SK-N-MC (cell line): ENCODE measurements around the gene SDC4.

Experiments used
- DNase-seq: peaks from one replicate; pipeline ENCODE4 v3.0.0-alpha.2; 2011; ENCODE audit warnings: low read depth, low spot score
- H3K27ac ChIP-seq: fragments of 200-600 bp; sonication (generic); 2 replicates; pipeline ENCODE4 v1.5.1; 2016; ENCODE audit warnings: mixed run types
- H3K36me3 ChIP-seq: fragments of 200-600 bp; sonication (generic); 2 replicates; pipeline ENCODE4 v1.6.1; 2017; ENCODE audit warnings: antibody characterized with exemption, low read length, mixed read lengths; ENCODE audit not compliant: insufficient read depth
- H3K4me3 ChIP-seq: fragments of 200-600 bp; sonication (generic); 2 replicates; pipeline ENCODE4 v1.5.1; 2016
- H3K9ac ChIP-seq: fragments of 200-600 bp; sonication (generic); 2 replicates; pipeline ENCODE4 v1.8.0; 2017; ENCODE audit warnings: mixed run types, mixed read lengths; ENCODE audit not compliant: insufficient read length
- H3K9me3 ChIP-seq: fragments of 200-600 bp; sonication (generic); 2 replicates; pipeline ENCODE4 v1.6.1; 2017; ENCODE audit warnings: low read depth, mild to moderate bottlenecking, antibody characterized with exemption, low read length, moderate library complexity, mixed read lengths
- EZH2 ChIP-seq: fragments of 200-600 bp; sonication (generic); IDR thresholded peaks from one replicate; pipeline ENCODE4 v1.6.1; 2017; ENCODE audit warnings: antibody characterized with exemption
- FOXP2 ChIP-seq: optimal IDR thresholded peaks from 2 replicates; pipeline ENCODE3; 2011; ENCODE audit warnings: mild to moderate bottlenecking, moderate library complexity; ENCODE audit not compliant: insufficient read depth; ENCODE audit errors: extremely low read length, control extremely low read depth
- POLR2AphosphoS5 ChIP-seq: IDR thresholded peaks from 2 replicates; pipeline ENCODE4 v1.6.1; 2012; ENCODE audit warnings: mild to moderate bottlenecking, low read depth, low read length, borderline replicate concordance

Gene SDC4

GRCh38 chr20:45323731-45324130 is 24.5 kb downstream of the SDC4 start:
- Histone ChIP-seq H3K9ac (no peak overlapping the region), H3K36me3 (peaks cover 1% of the 10 kb centered on the region; the same call in 1 of the 2 replicates), H3K9me3 (no peaks in the 10 kb centered on the region), H3K27ac (no peak overlapping the region), H3K4me3 (no peak overlapping the region)
- TF ChIP-seq EZH2 (no peak), POLR2AphosphoS5 (no peak), FOXP2 (no peak)
- DNase-seq: no peak

GRCh38 chr20:45322952-45323383 is 25.3 kb downstream of the SDC4 start:
- Histone ChIP-seq H3K9me3 (no peaks in the 10 kb centered on the region), H3K36me3 (no peaks in the 10 kb centered on the region; the same call in 1 of the 2 replicates), H3K9ac (no peak overlapping the region), H3K27ac (no peak overlapping the region), H3K4me3 (no peak overlapping the region)
- no peak for TF ChIP-seq FOXP2
- TF ChIP-seq POLR2AphosphoS5: no peak
- TF ChIP-seq EZH2: no peak
- no peak for DNase-seq

GRCh38 chr20:45320948-45321595 is 27.2 kb downstream of the SDC4 start:
- no peak overlapping the region for H3K9ac ChIP-seq
- no peak overlapping the region for H3K27ac ChIP-seq
- no peaks in the 10 kb centered on the region for H3K9me3 ChIP-seq
- H3K4me3 ChIP-seq: no peak overlapping the region
- DNase-seq: no peak
- TF ChIP-seq EZH2 (no peak), FOXP2 (no peak), POLR2AphosphoS5 (no peak)
- no peaks in the 10 kb centered on the region for H3K36me3 ChIP-seq

GRCh38 chr20:45318948-45319347 is 29.3 kb downstream of the SDC4 start:
- Histone ChIP-seq H3K27ac (peak overlapping the region; percentile 97), H3K4me3 (peak overlapping the region; percentile 60), H3K9ac (peak overlapping the region; percentile 53), H3K36me3 (no peaks in the 10 kb centered on the region), H3K9me3 (no peaks in the 10 kb centered on the region)
- TF ChIP-seq POLR2AphosphoS5 (no peak), EZH2 (no peak), FOXP2 (no peak)
- DNase-seq: no peak

- no peak for DNase-seq
- H3K9ac ChIP-seq: peak overlapping the region; percentile 53
- peak overlapping the region; percentile 97 for H3K27ac ChIP-seq
- no peak for TF ChIP-seq POLR2AphosphoS5
- TF ChIP-seq FOXP2: no peak
- no peak for TF ChIP-seq EZH2
- peak overlapping the region; percentile 60 for H3K4me3 ChIP-seq
- no peaks in the 10 kb centered on the region for H3K9me3 ChIP-seq
- no peaks in the 10 kb centered on the region for H3K36me3 ChIP-seq
Measured at GRCh38 chr20:45318386-45318939, 29.8 kb downstream of the SDC4 start.

- TF ChIP-seq POLR2AphosphoS5: no peak
- no peak for TF ChIP-seq FOXP2
- no peak for TF ChIP-seq EZH2
- H3K27ac ChIP-seq: no peak overlapping the region
- H3K4me3 ChIP-seq: no peak overlapping the region; the same call in 1 of the 2 replicates
- DNase-seq: no peak
- no peak overlapping the region for H3K9ac ChIP-seq
- H3K9me3 ChIP-seq: no peaks in the 10 kb centered on the region
- no peaks in the 10 kb centered on the region for H3K36me3 ChIP-seq
Measured at GRCh38 chr20:45317826-45318225, 30.4 kb downstream of the SDC4 start.

- H3K4me3 ChIP-seq: no peak overlapping the region
- DNase-seq: no peak
- no peaks in the 10 kb centered on the region for H3K36me3 ChIP-seq
- TF ChIP-seq POLR2AphosphoS5 (no peak), FOXP2 (no peak), EZH2 (no peak)
- no peak overlapping the region for H3K9ac ChIP-seq
- H3K9me3 ChIP-seq: no peaks in the 10 kb centered on the region
- no peak overlapping the region for H3K27ac ChIP-seq
Measured at GRCh38 chr20:45316150-45317080, 31.8 kb downstream of the SDC4 start.

GRCh38 chr20:45315672-45316071 is 32.6 kb downstream of the SDC4 start:
- Histone ChIP-seq H3K9me3 (no peaks in the 10 kb centered on the region), H3K4me3 (no peak overlapping the region), H3K36me3 (no peaks in the 10 kb centered on the region), H3K27ac (no peak overlapping the region), H3K9ac (no peak overlapping the region)
- DNase-seq: no peak
- no peak for TF ChIP-seq EZH2
- TF ChIP-seq POLR2AphosphoS5: no peak
- TF ChIP-seq FOXP2: no peak
